ENCODE measurements around the gene AIPL1. TPM values are rescaled to one million over a fixed set of nuclear protein-coding genes. Genes with fewer than 3 reads are reported as not detected.
"Not testable (repeated sequence)": the region's sequence is repeated elsewhere in the genome, so short reads cannot be mapped to it uniquely, and the experiment has no call there.

Gene AIPL1, protein sequence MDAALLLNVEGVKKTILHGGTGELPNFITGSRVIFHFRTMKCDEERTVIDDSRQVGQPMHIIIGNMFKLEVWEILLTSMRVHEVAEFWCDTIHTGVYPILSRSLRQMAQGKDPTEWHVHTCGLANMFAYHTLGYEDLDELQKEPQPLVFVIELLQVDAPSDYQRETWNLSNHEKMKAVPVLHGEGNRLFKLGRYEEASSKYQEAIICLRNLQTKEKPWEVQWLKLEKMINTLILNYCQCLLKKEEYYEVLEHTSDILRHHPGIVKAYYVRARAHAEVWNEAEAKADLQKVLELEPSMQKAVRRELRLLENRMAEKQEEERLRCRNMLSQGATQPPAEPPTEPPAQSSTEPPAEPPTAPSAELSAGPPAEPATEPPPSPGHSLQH
- not detected for total RNA-seq
- polyA plus RNA-seq, result under 1 TPM in 1 of 2 donors, not detected in 1; 0.25 TPM
- long read RNA-seq, donor 1, result 0 reads
- long read RNA-seq, donor 2, result 0 reads

DNA sequence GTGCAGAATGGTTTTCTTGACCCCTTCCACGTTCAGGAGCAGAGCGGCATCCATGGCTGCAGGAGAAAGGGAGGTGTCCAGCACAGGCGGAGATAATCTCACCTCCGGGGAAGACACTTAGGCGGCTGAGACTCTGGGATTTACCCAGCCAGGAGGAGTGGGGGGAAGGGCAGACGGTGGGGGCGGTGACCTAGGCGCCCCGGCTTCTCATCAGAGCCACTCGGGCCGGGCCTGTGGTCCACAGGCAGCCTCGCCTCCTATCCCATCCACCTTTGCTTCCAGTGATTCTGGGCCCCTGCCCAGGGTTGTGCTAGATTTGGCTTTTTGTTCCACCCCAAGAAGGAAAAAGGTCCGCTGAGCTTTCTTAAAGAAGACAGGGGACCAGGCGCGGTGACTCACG, at the start of gene AIPL1:
Gene AIPL1, minus strand, starts transcription at position 71 of the 400 bp plus-strand sequence. Its CDS starts 17 bp downstream, at position 54.
- 73 to 79% methylated on average over 16 of the region's 16 CpGs for WGBS, 2 donors
- Histone ChIP-seq H3K9me3 (ENCODE audit: control insufficient read depth, low read length) (no peaks in the 10 kb centered on the region), H3K36me3 (ENCODE audit: control insufficient read depth in 1 of 2, insufficient read depth in 2 of 2, low read length in 1 of 2) (no peaks in the 10 kb centered on the region), H3K4me3 (ENCODE audit: low read length in 2 of 2) (no peak within 1 kb of the TSS), H3K4me1 (ENCODE audit: control insufficient read depth in 1 of 2, insufficient read depth in 2 of 2, low read length in 2 of 2) (no peaks in the 10 kb centered on the region), H3K27ac (ENCODE audit: low read depth in 1 of 2, low read length in 2 of 2) (no peak within 1 kb of the TSS), H3K27me3 (ENCODE audit: control insufficient read depth in 1 of 2, insufficient read depth in 2 of 2, low read length in 1 of 2) (no peaks in the 10 kb centered on the region)
- DNase-seq (peak in 1 of 2 donors; percentile 31), ATAC-seq (ENCODE audit: low FRiP score) (no peak)
- intact Hi-C loops (cut with DNase I), result loop anchor here in 1 of 2 donors (10.0 kb wide), 1 partner anchor 1190 kb away; no protein-coding TSS in a partner anchor

DNA sequence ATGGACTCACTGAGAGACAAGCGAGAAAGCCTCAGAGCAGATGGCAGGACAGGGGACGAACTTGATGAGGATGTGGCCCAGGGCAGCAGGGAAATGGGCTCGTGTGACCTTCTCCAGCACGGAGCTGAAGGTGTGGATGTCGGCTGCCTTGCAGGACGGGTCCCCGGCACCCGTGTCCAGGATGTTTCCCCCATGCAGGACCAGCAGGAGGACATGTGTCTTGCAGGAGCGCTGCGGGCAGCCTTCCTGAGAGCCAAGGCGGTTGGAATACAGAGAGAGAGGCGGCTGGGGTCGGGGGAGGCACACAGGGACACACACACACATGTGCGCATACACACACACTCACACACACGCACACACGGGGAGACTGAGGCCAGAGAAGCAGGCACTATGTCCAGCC, 48.6 kb upstream of the AIPL1 start:
- Histone ChIP-seq H3K27ac (ENCODE audit: low read depth in 1 of 2, low read length in 2 of 2) (no peak overlapping the region), H3K36me3 (ENCODE audit: control insufficient read depth in 1 of 2, insufficient read depth in 2 of 2, low read length in 1 of 2) (no peaks in the 10 kb centered on the region), H3K27me3 (ENCODE audit: control insufficient read depth in 1 of 2, insufficient read depth in 2 of 2, low read length in 1 of 2) (no peaks in the 10 kb centered on the region), H3K4me3 (ENCODE audit: low read length in 2 of 2) (no peak overlapping the region), H3K4me1 (ENCODE audit: control insufficient read depth in 1 of 2, insufficient read depth in 2 of 2, low read length in 2 of 2) (no peaks in the 10 kb centered on the region), H3K9me3 (ENCODE audit: control insufficient read depth, low read length) (no peaks in the 10 kb centered on the region)
- ATAC-seq (ENCODE audit: low FRiP score) (no peak), DNase-seq (no peak)
- intact Hi-C loops (cut with DNase I), result no loop called here
- 87 to 92% methylated on average over 16 of the region's 16 CpGs for WGBS, 2 donors

DNA sequence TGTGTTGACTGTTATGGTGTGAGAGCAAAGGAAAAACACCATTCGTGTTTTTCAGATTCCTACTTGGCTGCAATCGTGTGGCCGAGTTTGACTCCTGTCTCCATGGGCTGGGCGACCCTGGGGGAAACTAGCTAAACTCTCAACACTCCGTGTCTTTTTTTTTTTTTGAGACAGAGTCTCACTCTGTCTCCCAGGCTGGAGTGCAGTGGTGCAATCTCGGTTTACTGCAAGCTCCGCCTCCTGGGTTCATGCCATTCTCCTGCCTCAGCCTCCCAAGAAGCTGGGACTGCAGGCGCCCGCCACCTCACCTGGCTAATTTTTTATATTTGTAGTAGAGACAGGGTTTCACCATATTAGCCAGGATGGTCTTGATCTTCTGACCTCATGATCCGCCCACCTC, 47.9 kb upstream of the AIPL1 start:
- H3K9me3 ChIP-seq (ENCODE audit: control insufficient read depth, low read length); ATAC-seq (ENCODE audit: low FRiP score); H3K36me3 ChIP-seq (ENCODE audit: control insufficient read depth in 1 of 2, insufficient read depth in 2 of 2, low read length in 1 of 2); H3K4me1 ChIP-seq (ENCODE audit: control insufficient read depth in 1 of 2, insufficient read depth in 2 of 2, low read length in 2 of 2); H3K27me3 ChIP-seq (ENCODE audit: control insufficient read depth in 1 of 2, insufficient read depth in 2 of 2, low read length in 1 of 2); H3K4me3 ChIP-seq (ENCODE audit: low read length in 2 of 2); intact Hi-C loops (cut with DNase I); DNase-seq; H3K27ac ChIP-seq (ENCODE audit: low read depth in 1 of 2, low read length in 2 of 2): not testable (repeated sequence)
- 70 to 77% methylated on average over 10 of the region's 10 CpGs for WGBS, 2 donors

DNA sequence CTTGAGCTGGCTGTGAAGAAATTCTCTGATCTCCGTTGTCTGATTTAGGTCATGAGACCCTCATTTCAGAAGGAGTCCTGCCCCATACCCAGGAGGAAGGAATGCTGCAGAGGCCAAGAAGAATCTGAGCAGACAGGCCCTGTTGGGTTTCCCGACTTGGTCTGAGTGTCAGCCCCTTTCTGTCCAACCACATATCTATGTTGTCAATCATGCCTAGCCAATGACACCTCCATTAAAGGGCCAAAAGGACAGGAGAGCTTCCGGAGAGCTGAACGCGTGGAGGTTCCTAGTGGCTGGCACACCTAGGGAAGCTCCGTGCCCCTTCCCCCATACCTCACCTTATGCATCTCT, 47.2 kb upstream of the AIPL1 start:
- Histone ChIP-seq H3K4me3 (ENCODE audit: low read length in 2 of 2) (no peak overlapping the region), H3K27ac (ENCODE audit: low read depth in 1 of 2, low read length in 2 of 2) (no peak overlapping the region), H3K36me3 (ENCODE audit: control insufficient read depth in 1 of 2, insufficient read depth in 2 of 2, low read length in 1 of 2) (no peaks in the 10 kb centered on the region), H3K4me1 (ENCODE audit: control insufficient read depth in 1 of 2, insufficient read depth in 2 of 2, low read length in 2 of 2) (no peaks in the 10 kb centered on the region), H3K27me3 (ENCODE audit: control insufficient read depth in 1 of 2, insufficient read depth in 2 of 2, low read length in 1 of 2) (no peaks in the 10 kb centered on the region), H3K9me3 (ENCODE audit: control insufficient read depth, low read length) (no peaks in the 10 kb centered on the region)
- no peak for DNase-seq
- whole genome bisulfite sequencing, 2 donors, result 83 to 86% methylated on average over 6 of the region's 6 CpGs
- no peak for ATAC-seq (ENCODE audit: low FRiP score)
- intact Hi-C loops (cut with DNase I), result no loop called here

DNA sequence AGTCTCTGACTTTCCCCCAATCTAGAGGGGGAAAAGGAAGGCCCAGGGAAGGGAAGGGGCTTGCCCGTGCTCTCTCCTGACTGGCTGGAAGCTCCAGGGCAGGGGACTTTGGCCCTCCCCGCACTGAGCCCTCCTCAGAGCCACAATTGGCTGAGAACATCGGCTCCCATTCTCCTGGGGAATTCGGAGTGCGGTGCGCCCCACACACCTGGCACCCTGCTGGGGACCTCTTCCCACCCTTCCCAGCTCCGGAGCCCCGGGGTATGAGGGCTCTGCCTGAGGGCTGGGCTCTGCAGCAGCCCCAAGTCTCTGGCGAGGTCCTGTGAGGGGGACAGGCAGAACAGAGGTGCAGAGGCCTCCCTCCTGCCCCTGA, 45.4 kb upstream of the AIPL1 start:
- DNase-seq, result no peak
- no peaks in the 10 kb centered on the region for H3K36me3 ChIP-seq (ENCODE audit: control insufficient read depth in 1 of 2, insufficient read depth in 2 of 2, low read length in 1 of 2)
- ATAC-seq (ENCODE audit: low FRiP score), result no peak
- no peak overlapping the region for H3K27ac ChIP-seq (ENCODE audit: low read depth in 1 of 2, low read length in 2 of 2)
- intact Hi-C loops (cut with DNase I), result no loop called here
- H3K4me1 ChIP-seq (ENCODE audit: control insufficient read depth in 1 of 2, insufficient read depth in 2 of 2, low read length in 2 of 2), result no peaks in the 10 kb centered on the region
- WGBS, 2 donors, result 35 to 43% methylated on average over 9 of the region's 9 CpGs
- no peak overlapping the region for H3K4me3 ChIP-seq (ENCODE audit: low read length in 2 of 2)
- H3K27me3 ChIP-seq (ENCODE audit: control insufficient read depth in 1 of 2, insufficient read depth in 2 of 2, low read length in 1 of 2), result no peaks in the 10 kb centered on the region
- H3K9me3 ChIP-seq (ENCODE audit: control insufficient read depth, low read length), result no peaks in the 10 kb centered on the region

DNA sequence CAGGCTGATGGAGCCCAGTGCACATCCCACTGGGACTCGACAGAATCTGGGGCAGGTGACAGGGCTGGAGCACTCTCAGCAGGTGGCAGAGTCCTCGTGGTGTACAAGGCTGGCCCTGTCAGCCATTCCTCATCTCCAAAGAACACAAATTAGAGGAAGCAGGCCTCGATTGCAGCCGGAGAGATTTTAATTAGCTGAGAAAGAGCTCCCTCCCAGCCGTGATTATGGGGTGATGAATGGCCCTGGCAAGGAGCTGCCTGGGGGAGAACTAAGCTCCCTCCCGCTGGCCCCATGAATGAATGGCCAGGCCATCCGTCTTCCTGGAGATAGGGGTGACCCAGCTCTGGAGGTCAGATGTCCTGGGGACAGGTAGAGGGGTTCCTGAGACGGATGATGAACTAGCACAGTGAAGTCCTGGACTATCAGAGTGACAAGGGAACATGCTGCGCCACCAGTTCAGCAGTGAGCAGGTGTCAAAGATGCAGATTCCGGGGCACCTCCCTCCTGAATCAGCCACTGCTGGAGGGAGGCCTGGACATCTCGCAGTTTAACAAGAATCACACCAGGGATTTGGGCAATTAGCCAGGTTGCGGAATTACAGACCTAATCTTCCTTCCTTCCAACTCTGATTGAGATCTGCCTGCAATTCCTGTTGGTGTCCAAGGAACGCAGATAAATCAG, 44.8 kb upstream of the AIPL1 start:
- no peak for DNase-seq
- Histone ChIP-seq H3K27ac (ENCODE audit: low read depth in 1 of 2, low read length in 2 of 2) (no peak overlapping the region), H3K36me3 (ENCODE audit: control insufficient read depth in 1 of 2, insufficient read depth in 2 of 2, low read length in 1 of 2) (no peaks in the 10 kb centered on the region), H3K9me3 (ENCODE audit: control insufficient read depth, low read length) (no peaks in the 10 kb centered on the region), H3K4me3 (ENCODE audit: low read length in 2 of 2) (no peak overlapping the region), H3K27me3 (ENCODE audit: control insufficient read depth in 1 of 2, insufficient read depth in 2 of 2, low read length in 1 of 2) (no peaks in the 10 kb centered on the region), H3K4me1 (ENCODE audit: control insufficient read depth in 1 of 2, insufficient read depth in 2 of 2, low read length in 2 of 2) (no peaks in the 10 kb centered on the region)
- intact Hi-C loops (cut with DNase I), result loop anchor here in 1 of 2 donors (10.0 kb wide), 1 partner anchor 155 kb away; no protein-coding TSS in a partner anchor
- ATAC-seq (ENCODE audit: low FRiP score), result no peak
- WGBS, 2 donors, result 46 to 50% methylated on average over 13 of the region's 13 CpGs

DNA sequence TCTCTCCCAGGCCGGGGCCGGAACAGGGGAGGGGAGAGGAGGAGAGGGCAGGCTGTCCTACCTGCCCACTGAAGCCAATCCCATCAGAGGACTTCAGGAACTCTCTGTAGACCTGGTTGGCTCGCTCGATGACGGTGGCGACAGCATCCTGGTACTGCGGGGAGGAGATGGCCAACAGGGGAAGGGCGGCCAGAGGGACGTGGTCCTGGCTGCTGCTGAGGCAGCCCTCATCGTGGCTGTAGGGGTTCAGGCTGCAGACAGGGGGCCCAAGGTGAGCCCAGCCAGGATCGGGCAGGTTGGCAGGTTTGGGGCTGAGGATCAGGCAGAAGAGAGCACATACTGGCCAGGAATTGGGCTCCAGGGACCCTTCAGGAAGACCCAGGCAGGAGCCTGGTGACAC, 43.6 kb upstream of the AIPL1 start:
- H3K27ac ChIP-seq (ENCODE audit: low read depth in 1 of 2, low read length in 2 of 2), result no peak overlapping the region
- no peaks in the 10 kb centered on the region for H3K36me3 ChIP-seq (ENCODE audit: control insufficient read depth in 1 of 2, insufficient read depth in 2 of 2, low read length in 1 of 2)
- H3K4me3 ChIP-seq (ENCODE audit: low read length in 2 of 2), result no peak overlapping the region
- no peaks in the 10 kb centered on the region for H3K4me1 ChIP-seq (ENCODE audit: control insufficient read depth in 1 of 2, insufficient read depth in 2 of 2, low read length in 2 of 2)
- no peak for ATAC-seq (ENCODE audit: low FRiP score)
- H3K27me3 ChIP-seq (ENCODE audit: control insufficient read depth in 1 of 2, insufficient read depth in 2 of 2, low read length in 1 of 2), result no peaks in the 10 kb centered on the region
- intact Hi-C loops (cut with DNase I), result loop anchor here in 1 of 2 donors (10.0 kb wide), 1 partner anchor 156 kb away; no protein-coding TSS in a partner anchor
- 89 to 95% methylated on average over 9 to 11 of the region's 11 CpGs for WGBS, 2 donors
- DNase-seq, result no peak
- H3K9me3 ChIP-seq (ENCODE audit: control insufficient read depth, low read length), result no peaks in the 10 kb centered on the region

DNA sequence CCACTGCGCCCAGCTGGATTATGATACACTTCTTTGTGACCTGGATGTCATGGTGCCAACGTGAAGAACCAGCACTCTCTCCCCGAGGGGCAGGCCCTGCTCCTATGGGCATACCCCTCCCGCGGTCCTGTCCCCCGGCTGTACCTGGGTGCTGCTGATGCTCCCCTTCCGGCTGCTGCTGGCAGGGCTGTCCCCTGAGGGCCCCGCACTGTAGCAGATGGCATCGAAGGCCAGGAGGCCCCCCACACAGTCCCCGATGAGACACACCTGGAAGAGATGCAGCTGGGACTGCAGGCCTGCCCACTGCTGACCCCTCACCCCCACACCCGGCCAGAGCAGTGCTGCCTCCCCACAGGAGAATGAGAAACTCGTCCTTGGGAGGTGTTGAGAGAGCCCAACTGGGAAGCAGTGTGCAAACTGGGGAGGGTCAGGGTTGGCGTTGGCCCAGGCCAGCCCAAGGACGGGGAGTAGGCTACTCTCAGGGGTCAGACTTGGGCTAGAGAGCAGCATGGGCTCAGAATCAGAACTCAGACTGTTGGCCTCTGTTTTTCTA, 43.0 kb upstream of the AIPL1 start:
- H3K4me1 ChIP-seq (ENCODE audit: control insufficient read depth in 1 of 2, insufficient read depth in 2 of 2, low read length in 2 of 2), result no peaks in the 10 kb centered on the region
- no peaks in the 10 kb centered on the region for H3K27me3 ChIP-seq (ENCODE audit: control insufficient read depth in 1 of 2, insufficient read depth in 2 of 2, low read length in 1 of 2)
- H3K9me3 ChIP-seq (ENCODE audit: control insufficient read depth, low read length), result no peaks in the 10 kb centered on the region
- intact Hi-C loops (cut with DNase I), result loop anchor here in 1 of 2 donors (10.0 kb wide), 1 partner anchor 157 kb away; no protein-coding TSS in a partner anchor
- H3K27ac ChIP-seq (ENCODE audit: low read depth in 1 of 2, low read length in 2 of 2), result no peak overlapping the region
- WGBS, 2 donors, result 90 to 95% methylated on average over 14 of the region's 14 CpGs
- H3K36me3 ChIP-seq (ENCODE audit: control insufficient read depth in 1 of 2, insufficient read depth in 2 of 2, low read length in 1 of 2), result no peaks in the 10 kb centered on the region
- no peak overlapping the region for H3K4me3 ChIP-seq (ENCODE audit: low read length in 2 of 2)
- no peak for ATAC-seq (ENCODE audit: low FRiP score)
- DNase-seq, result no peak

Data from aorta (tissue), 5 donors.